ENCODE data around the gene CAST. TPM values are rescaled to one million over a fixed set of nuclear protein-coding genes. Genes with fewer than 3 reads are reported as not detected.
"Not testable (repeated sequence)": the region's sequence is repeated elsewhere in the genome, so short reads cannot be mapped to it uniquely, and the experiment has no call there.

Gene CAST
- total RNA-seq, 2 experiments from 2014 or later, result 165 to 174 TPM

GRCh38 chr5:96778409-96778808, 116.2 kb downstream of the CAST start:
- Mint-ChIP-seq H3K27ac (no peak overlapping the region), H3K36me3 (peaks cover 46% of the 10 kb centered on the region), H3K9me3 (no peaks in the 10 kb centered on the region), H3K27me3 (no peaks in the 10 kb centered on the region), H3K4me3 (no peak overlapping the region), H3K4me1 (no peaks in the 10 kb centered on the region)
- POLR2A ChIA-PET, result no interaction called here
- no peak for ATAC-seq (ENCODE audit: low read depth)
- no peak for DNase-seq

GRCh38 chr5:96780626-96781025, 118.5 kb downstream of the CAST start:
- no peaks in the 10 kb centered on the region for H3K4me1 Mint-ChIP-seq
- H3K9me3 Mint-ChIP-seq, result no peaks in the 10 kb centered on the region
- peaks cover 45% of the 10 kb centered on the region for H3K36me3 Mint-ChIP-seq
- H3K27me3 Mint-ChIP-seq, result no peaks in the 10 kb centered on the region
- POLR2A ChIA-PET, result no interaction called here
- H3K27ac Mint-ChIP-seq, result no peak overlapping the region
- no peak for DNase-seq
- no peak overlapping the region for H3K4me3 Mint-ChIP-seq
- ATAC-seq (ENCODE audit: low read depth), result no peak

GRCh38 chr5:96781031-96781971, 119.1 kb downstream of the CAST start:
- H3K27me3 Mint-ChIP-seq, result no peaks in the 10 kb centered on the region
- POLR2A ChIA-PET, result no interaction called here
- DNase-seq, result no peak
- H3K9me3 Mint-ChIP-seq, result no peaks in the 10 kb centered on the region
- no peak for ATAC-seq (ENCODE audit: low read depth)
- H3K4me1 Mint-ChIP-seq, result no peaks in the 10 kb centered on the region
- H3K27ac Mint-ChIP-seq, result no peak overlapping the region
- H3K36me3 Mint-ChIP-seq, result peaks cover 45% of the 10 kb centered on the region
- H3K4me3 Mint-ChIP-seq, result no peak overlapping the region

GRCh38 chr5:96783326-96783725, 121.2 kb downstream of the CAST start:
- Mint-ChIP-seq H3K27ac (no peak overlapping the region), H3K9me3 (no peaks in the 10 kb centered on the region), H3K4me1 (no peaks in the 10 kb centered on the region), H3K36me3 (peaks cover 41% of the 10 kb centered on the region), H3K27me3 (no peaks in the 10 kb centered on the region), H3K4me3 (no peak overlapping the region)
- no peak for ATAC-seq (ENCODE audit: low read depth)
- POLR2A ChIA-PET, result no interaction called here
- DNase-seq, result no peak

GRCh38 chr5:96785326-96786109, 123.3 kb downstream of the CAST start:
- Mint-ChIP-seq H3K27me3 (no peaks in the 10 kb centered on the region), H3K9me3 (no peaks in the 10 kb centered on the region), H3K4me3 (no peak overlapping the region), H3K27ac (no peak overlapping the region), H3K4me1 (no peaks in the 10 kb centered on the region), H3K36me3 (peaks cover 35% of the 10 kb centered on the region)
- DNase-seq, result no peak
- ATAC-seq (ENCODE audit: low read depth), result no peak
- POLR2A ChIA-PET, result no interaction called here

GRCh38 chr5:96788112-96788749, 126.1 kb downstream of the CAST start:
- peaks cover 44% of the 10 kb centered on the region for H3K36me3 Mint-ChIP-seq

GRCh38 chr5:96789794-96790330, 127.7 kb downstream of the CAST start:
- Mint-ChIP-seq H3K4me3 (no peak overlapping the region), H3K27ac (no peak overlapping the region), H3K4me1 (peaks cover 7% of the 10 kb centered on the region), H3K36me3 (peaks cover 52% of the 10 kb centered on the region), H3K9me3 (no peaks in the 10 kb centered on the region), H3K27me3 (no peaks in the 10 kb centered on the region)
- DNase-seq (no peak), ATAC-seq (ENCODE audit: low read depth) (no peak)
- POLR2A ChIA-PET, result interaction anchor here (1.5 to 1.7 kb wide), 2 partner anchors 16 to 18 kb away, joined by 3 to 7 read pairs; partner anchors contain the start of gene ERAP1

More at GRCh38 chr5:96788112-96788749, 126.1 kb downstream of the CAST start:
- H3K27ac Mint-ChIP-seq, result peak overlapping the region; percentile 66
- POLR2A ChIA-PET, result no interaction called here
- ATAC-seq (ENCODE audit: low read depth) (no peak), DNase-seq (no peak)
- H3K9me3 Mint-ChIP-seq, result no peaks in the 10 kb centered on the region
- H3K4me1 Mint-ChIP-seq, result peaks cover 1% of the 10 kb centered on the region
- H3K27me3 Mint-ChIP-seq, result no peaks in the 10 kb centered on the region
- no peak overlapping the region for H3K4me3 Mint-ChIP-seq

- Mint-ChIP-seq H3K4me3 (no peak overlapping the region), H3K27ac (peak overlapping the region; percentile 22), H3K4me1 (peaks cover 18% of the 10 kb centered on the region), H3K9me3 (no peaks in the 10 kb centered on the region), H3K27me3 (no peaks in the 10 kb centered on the region), H3K36me3 (peaks cover 53% of the 10 kb centered on the region)
- POLR2A ChIA-PET, result no interaction called here
- no peak for ATAC-seq (ENCODE audit: low read depth)
- no peak for DNase-seq
Measured at GRCh38 chr5:96790961-96791504, 128.9 kb downstream of the CAST start.

- H3K9me3 Mint-ChIP-seq, result no peaks in the 10 kb centered on the region
- peak overlapping the region; percentile 5 for H3K4me3 Mint-ChIP-seq
- peak overlapping the region; percentile 73 for H3K27ac Mint-ChIP-seq
- DNase-seq, result peak; percentile 55
- H3K36me3 Mint-ChIP-seq, result peaks cover 73% of the 10 kb centered on the region
- no peaks in the 10 kb centered on the region for H3K27me3 Mint-ChIP-seq
- peak; percentile 96 for ATAC-seq (ENCODE audit: low read depth)
- POLR2A ChIA-PET, result interaction anchor here (1.3 kb wide), 1 partner anchor 13 kb away, joined by 7 read pairs; the partner anchor contains the start of gene ERAP1
- peaks cover 24% of the 10 kb centered on the region for H3K4me1 Mint-ChIP-seq
Measured at GRCh38 chr5:96794757-96795156, 132.6 kb downstream of the CAST start.

- Mint-ChIP-seq H3K4me3 (no peak overlapping the region), H3K36me3 (peaks cover 70% of the 10 kb centered on the region), H3K27ac (no peak overlapping the region), H3K27me3 (no peaks in the 10 kb centered on the region), H3K4me1 (peaks cover 30% of the 10 kb centered on the region), H3K9me3 (no peaks in the 10 kb centered on the region)
- ATAC-seq (ENCODE audit: low read depth) (no peak), DNase-seq (no peak)
- POLR2A ChIA-PET, result interaction anchor here (1.3 kb wide), 1 partner anchor 12 kb away, joined by 7 read pairs; the partner anchor contains the start of gene ERAP1
Measured at GRCh38 chr5:96795626-96796025, 133.4 kb downstream of the CAST start.

GRCh38 chr5:96796434-96796833, 134.3 kb downstream of the CAST start:
- POLR2A ChIA-PET, result interaction anchor here (1.6 kb wide), 1 partner anchor 12 kb away, joined by 4 read pairs; the partner anchor contains the start of gene ERAP1
- ATAC-seq (ENCODE audit: low read depth), result no peak
- H3K4me1 Mint-ChIP-seq, result peaks cover 31% of the 10 kb centered on the region
- no peaks in the 10 kb centered on the region for H3K9me3 Mint-ChIP-seq
- no peak for DNase-seq
- H3K27me3 Mint-ChIP-seq, result no peaks in the 10 kb centered on the region
- H3K4me3 Mint-ChIP-seq, result no peak overlapping the region
- H3K36me3 Mint-ChIP-seq, result peaks cover 69% of the 10 kb centered on the region
- no peak overlapping the region for H3K27ac Mint-ChIP-seq

GRCh38 chr5:96801718-96802117, 139.5 kb downstream of the CAST start:
- H3K27me3 Mint-ChIP-seq; H3K4me3 Mint-ChIP-seq; ATAC-seq (ENCODE audit: low read depth); POLR2A ChIA-PET; H3K9me3 Mint-ChIP-seq; DNase-seq: not testable (repeated sequence)
- peaks cover 49% of the 10 kb centered on the region for H3K4me1 Mint-ChIP-seq
- peak overlapping the region; percentile 20 for H3K27ac Mint-ChIP-seq
- peaks cover 66% of the 10 kb centered on the region for H3K36me3 Mint-ChIP-seq

Data from activated naive CD8-positive, alpha-beta T cell treated with anti-CD3 and anti-CD28 coated beads, Interleukin-2, amount 10 ng/mL, durations not matched to agents 7 days and 5 days (primary cell).